ENCODE data around the gene CLTB. TPM values are rescaled to one million over a fixed set of nuclear protein-coding genes. Genes with fewer than 3 reads are reported as not detected.

Gene CLTB
- total RNA-seq, 1 donor from 2014 or later: 38.1 TPM

DNA sequence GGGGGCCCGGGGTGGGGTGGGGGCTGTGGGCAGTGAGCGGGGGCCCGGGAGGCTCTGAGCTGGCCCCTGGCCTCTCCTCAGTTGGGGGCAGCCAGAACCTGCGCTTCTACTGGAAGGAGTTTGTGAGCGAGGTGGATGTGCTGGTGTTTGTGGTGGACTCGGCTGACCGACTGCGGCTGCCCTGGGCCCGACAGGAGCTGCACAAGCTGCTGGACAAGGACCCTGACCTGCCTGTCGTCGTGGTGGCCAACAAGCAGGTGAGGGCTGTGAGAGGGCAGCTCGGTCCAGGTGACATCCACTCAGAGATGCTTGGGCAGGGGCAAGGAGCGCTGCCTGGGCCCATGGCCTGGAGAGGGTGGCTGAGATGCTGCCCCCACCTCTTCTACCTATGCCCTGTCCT lies 47.6 kb downstream of the CLTB start:
- H3K27ac Mint-ChIP-seq: no peak overlapping the region
- H3K36me3 Mint-ChIP-seq: peaks cover 13% of the 10 kb centered on the region
- peaks cover 5% of the 10 kb centered on the region for H3K4me1 Mint-ChIP-seq (ENCODE audit: unreplicated experiment)
- H3K4me3 Mint-ChIP-seq: no peak overlapping the region
- H3K9me3 Mint-ChIP-seq: no peaks in the 10 kb centered on the region
- TF ChIP-seq, protein P1, sequence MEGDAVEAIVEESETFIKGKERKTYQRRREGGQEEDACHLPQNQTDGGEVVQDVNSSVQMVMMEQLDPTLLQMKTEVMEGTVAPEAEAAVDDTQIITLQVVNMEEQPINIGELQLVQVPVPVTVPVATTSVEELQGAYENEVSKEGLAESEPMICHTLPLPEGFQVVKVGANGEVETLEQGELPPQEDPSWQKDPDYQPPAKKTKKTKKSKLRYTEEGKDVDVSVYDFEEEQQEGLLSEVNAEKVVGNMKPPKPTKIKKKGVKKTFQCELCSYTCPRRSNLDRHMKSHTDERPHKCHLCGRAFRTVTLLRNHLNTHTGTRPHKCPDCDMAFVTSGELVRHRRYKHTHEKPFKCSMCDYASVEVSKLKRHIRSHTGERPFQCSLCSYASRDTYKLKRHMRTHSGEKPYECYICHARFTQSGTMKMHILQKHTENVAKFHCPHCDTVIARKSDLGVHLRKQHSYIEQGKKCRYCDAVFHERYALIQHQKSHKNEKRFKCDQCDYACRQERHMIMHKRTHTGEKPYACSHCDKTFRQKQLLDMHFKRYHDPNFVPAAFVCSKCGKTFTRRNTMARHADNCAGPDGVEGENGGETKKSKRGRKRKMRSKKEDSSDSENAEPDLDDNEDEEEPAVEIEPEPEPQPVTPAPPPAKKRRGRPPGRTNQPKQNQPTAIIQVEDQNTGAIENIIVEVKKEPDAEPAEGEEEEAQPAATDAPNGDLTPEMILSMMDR (conservative IDR thresholded peaks at IDR 0.05): no peak
- H3K27me3 Mint-ChIP-seq: no peaks in the 10 kb centered on the region
- DNase-seq (ENCODE audit: extremely low spot score, unreplicated experiment): no peak

DNA sequence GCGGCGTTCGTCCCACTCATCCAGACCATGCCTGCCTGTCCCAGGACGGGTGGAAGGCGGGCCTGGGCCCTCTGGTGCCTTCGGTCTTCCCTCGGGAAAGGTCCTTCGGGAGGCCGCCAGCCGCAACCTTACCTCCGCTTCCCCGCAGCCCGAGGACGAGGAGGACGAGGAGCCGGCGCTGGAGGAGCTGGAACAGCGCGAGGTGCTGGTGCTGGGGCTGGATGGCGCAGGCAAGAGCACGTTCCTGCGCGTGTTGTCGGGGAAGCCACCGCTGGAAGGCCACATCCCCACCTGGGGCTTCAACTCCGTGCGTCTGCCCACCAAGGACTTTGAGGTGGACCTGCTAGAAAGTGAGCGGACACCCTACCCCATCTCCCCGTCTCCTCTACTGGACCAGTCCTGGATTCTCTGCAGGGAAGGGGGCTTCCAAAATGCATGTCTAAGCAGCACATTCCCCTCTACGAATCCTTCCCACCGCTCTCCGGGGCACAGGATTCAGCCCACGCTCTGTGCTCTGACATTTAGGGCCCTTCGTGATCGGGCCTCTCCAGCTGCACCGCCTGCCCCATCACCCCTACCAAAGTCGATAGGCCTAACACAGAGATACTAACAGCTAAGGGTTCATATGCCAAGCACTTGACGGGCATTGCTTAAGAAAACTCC lies 50.0 kb downstream of the CLTB start:
- peaks cover 11% of the 10 kb centered on the region for H3K27me3 Mint-ChIP-seq
- TF ChIP-seq, protein P1 (conservative IDR thresholded peaks at IDR 0.05): no peak
- H3K36me3 Mint-ChIP-seq: peaks cover 13% of the 10 kb centered on the region
- peak overlapping the region; percentile 87 for H3K4me3 Mint-ChIP-seq
- no peaks in the 10 kb centered on the region for H3K9me3 Mint-ChIP-seq
- H3K27ac Mint-ChIP-seq: no peak overlapping the region
- peaks cover 10% of the 10 kb centered on the region for H3K4me1 Mint-ChIP-seq (ENCODE audit: unreplicated experiment)
- DNase-seq (ENCODE audit: extremely low spot score, unreplicated experiment): no peak

DNA sequence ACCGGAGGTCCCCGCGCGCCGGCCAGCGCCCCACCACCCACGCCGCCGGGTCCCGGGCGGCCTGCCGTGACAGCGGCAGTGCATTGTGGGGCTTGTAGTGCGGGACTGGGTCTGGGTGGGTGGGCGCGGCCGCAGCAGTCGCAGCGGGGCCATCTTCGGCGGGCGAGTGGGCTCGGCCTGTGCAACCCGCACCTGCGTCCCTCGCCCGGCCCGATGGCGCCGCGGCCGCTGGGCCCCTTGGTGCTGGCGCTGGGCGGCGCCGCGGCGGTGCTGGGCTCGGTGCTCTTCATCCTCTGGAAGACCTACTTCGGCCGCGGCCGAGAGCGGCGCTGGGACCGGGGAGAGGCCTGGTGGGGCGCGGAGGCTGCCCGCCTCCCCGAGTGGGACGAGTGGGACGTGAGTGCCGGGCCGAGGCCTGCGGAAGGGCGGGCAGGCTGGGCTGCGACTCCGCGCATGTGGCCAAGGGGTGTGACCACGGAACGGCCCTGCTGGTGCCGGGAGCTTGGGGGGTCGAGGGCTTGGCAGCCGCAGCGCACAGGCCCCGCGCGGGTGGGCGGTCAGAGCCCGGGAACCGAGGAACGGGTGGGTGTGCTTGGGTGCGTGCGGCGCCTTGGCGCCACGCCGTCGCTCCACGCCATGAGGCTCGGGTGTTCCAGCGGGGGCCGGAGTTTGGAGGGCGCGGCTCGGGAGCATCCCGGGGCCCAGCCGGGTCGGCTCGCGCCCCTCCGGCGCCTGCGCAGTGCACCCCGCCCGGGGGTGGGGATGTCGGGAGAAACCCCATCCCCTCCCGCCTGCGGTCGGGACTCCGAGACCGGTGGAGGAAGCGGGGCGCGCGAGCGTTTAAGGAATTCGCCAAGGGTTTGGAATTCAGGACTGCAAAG lies 50.7 kb downstream of the CLTB start, which contains the start of gene ARL10:
TSS of gene ARL10 (plus strand) at position 137 of the 881 bp plus-strand sequence. CDS start at position 214, 77 bp downstream.
- peak within 1 kb of the TSS; percentile 87 for H3K4me3 Mint-ChIP-seq
- peaks cover 13% of the 10 kb centered on the region for H3K36me3 Mint-ChIP-seq
- TF ChIP-seq, protein P1 (conservative IDR thresholded peaks at IDR 0.05): no peak
- peaks cover 10% of the 10 kb centered on the region for H3K4me1 Mint-ChIP-seq (ENCODE audit: unreplicated experiment)
- H3K9me3 Mint-ChIP-seq: no peaks in the 10 kb centered on the region
- H3K27ac Mint-ChIP-seq: no peak within 1 kb of the TSS
- peaks cover 11% of the 10 kb centered on the region for H3K27me3 Mint-ChIP-seq
- DNase-seq (ENCODE audit: extremely low spot score, unreplicated experiment): no peak

DNA sequence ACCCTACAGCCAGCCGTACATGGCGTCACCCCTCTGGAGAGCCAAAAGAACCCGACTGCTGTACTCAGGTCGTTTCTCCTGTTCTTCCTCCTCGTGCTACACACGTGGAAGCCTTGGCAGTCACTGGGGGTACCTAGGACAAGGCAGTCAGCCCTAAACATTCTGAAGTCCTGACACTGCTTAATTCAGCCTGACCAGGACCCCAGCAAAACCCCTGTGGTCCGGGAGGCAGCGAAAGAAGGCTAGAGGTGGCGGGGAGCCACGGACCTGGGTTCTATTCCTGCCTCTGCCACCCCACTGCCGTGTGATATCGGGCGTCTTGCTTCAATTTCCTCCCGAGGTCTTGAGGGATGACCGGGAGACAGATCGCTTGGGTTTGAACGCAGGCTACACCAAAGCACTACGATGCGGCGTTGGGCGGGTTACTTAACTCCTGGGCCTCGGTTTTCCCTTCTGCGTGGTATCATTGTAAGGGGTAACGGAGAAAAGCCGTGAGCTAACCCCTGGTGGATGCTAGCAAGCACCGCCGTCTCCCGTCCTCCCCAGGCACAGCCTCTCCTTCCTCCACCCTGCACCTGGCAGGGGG lies 51.5 kb downstream of the CLTB start:
- Mint-ChIP-seq H3K27me3 (peaks cover 11% of the 10 kb centered on the region), H3K4me1 (ENCODE audit: unreplicated experiment) (peaks cover 11% of the 10 kb centered on the region), H3K9me3 (no peaks in the 10 kb centered on the region), H3K27ac (no peak overlapping the region), H3K36me3 (peaks cover 10% of the 10 kb centered on the region), H3K4me3 (peak overlapping the region; percentile 78)
- TF ChIP-seq, protein P1 (conservative IDR thresholded peaks at IDR 0.05): no peak
- DNase-seq (ENCODE audit: extremely low spot score, unreplicated experiment): no peak

DNA sequence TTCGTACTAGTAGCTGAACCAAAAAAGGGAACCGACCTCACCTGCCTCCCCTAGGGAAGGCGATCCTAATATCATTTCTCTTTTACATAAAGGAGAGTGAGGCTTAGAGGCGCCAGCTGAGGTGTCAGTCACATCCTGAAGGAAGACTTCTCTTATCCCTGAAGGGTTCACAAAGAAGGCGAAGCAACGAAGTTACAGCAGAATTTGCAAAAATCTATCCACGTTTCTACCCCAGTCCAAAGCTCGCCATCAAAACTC lies 54.2 kb downstream of the CLTB start:
- peak overlapping the region; percentile 97 for H3K4me3 Mint-ChIP-seq
- H3K27me3 Mint-ChIP-seq: peaks cover 11% of the 10 kb centered on the region
- H3K36me3 Mint-ChIP-seq: peaks cover 12% of the 10 kb centered on the region
- TF ChIP-seq, protein P1 (conservative IDR thresholded peaks at IDR 0.05): no peak
- H3K27ac Mint-ChIP-seq: peak overlapping the region; percentile 89
- H3K9me3 Mint-ChIP-seq: no peaks in the 10 kb centered on the region
- no peak for DNase-seq (ENCODE audit: extremely low spot score, unreplicated experiment)
- peaks cover 12% of the 10 kb centered on the region for H3K4me1 Mint-ChIP-seq (ENCODE audit: unreplicated experiment)
